Muscle of leg (tissue), 11 donors: ENCODE measurements around the gene ACADS. TPM values are rescaled to one million over a fixed set of nuclear protein-coding genes. Genes with fewer than 3 reads are reported as not detected.
"Not testable (repeated sequence)": the region's sequence is repeated elsewhere in the genome, so short reads cannot be mapped to it uniquely, and the experiment has no call there.

ENCODE experiments used
- DNase-seq: peaks from one replicate; pipeline ENCODE4 v3.0.0; 2013
- H3K27ac ChIP-seq: one replicate; pipeline ENCODE4 v1.5.1; 2013; ENCODE audit warnings: mild to moderate bottlenecking, low read length, control low read depth
- H3K27me3 ChIP-seq: one replicate; pipeline ENCODE4 v1.6.1; 2013; ENCODE audit warnings: low read length; ENCODE audit not compliant: control insufficient read depth, insufficient read depth
- H3K36me3 ChIP-seq: one replicate; pipeline ENCODE4 v1.6.1; 2013; ENCODE audit warnings: low read length; ENCODE audit not compliant: control insufficient read depth, insufficient read depth
- H3K4me1 ChIP-seq: one replicate; pipeline ENCODE4 v1.6.1; 2013; ENCODE audit warnings: low read length; ENCODE audit not compliant: control insufficient read depth, insufficient read depth
- H3K4me3 ChIP-seq: one replicate; pipeline ENCODE4 v1.5.1; 2013; ENCODE audit warnings: low read length, control low read depth
- H3K9me3 ChIP-seq: replicated peaks from 2 replicates; pipeline ENCODE4 v1.6.1; 2013; ENCODE audit warnings: low read depth, low read length; ENCODE audit not compliant: control insufficient read depth
- WGBS: methylation state at CpG from one replicate; pipeline ENCODE4 v1.1.5; 2013; ENCODE audit warnings: missing lambda C conversion rate; ENCODE audit not compliant: insufficient coverage; 5-methylcytosine and 5-hydroxymethylcytosine counted together
- polyA plus RNA-seq, 8 donors: library from polyadenylated mRNA; unstranded; fragments of 120-200 nt; gene quantifications; one replicate each; pipeline versions ENCODE4 v1.2.1 to v1.2.3, GENCODE V29; 2013; ENCODE audit warnings: inconsistent platforms in 1 of 8, low replicate concordance in 1 of 8; ENCODE audit not compliant: insufficient read length in 8 of 8, insufficient read depth in 1 of 8
- total RNA-seq: library from RNA; stranded (reverse); fragments of 120-200 nt; gene quantifications from one replicate; pipeline ENCODE4 v1.2.4, GENCODE V29; 2013

ACADS gene
- total and polyA plus RNA-seq, 9 donors, result 13.1 to 22.7 (median 20.3) TPM

GRCh38 chr12:120725151-120725658 lies 421 bp upstream of the ACADS start:
- peak overlapping the region; percentile 66 for H3K27ac ChIP-seq

GRCh38 chr12:120726510-120726793 lies 826 bp downstream of the ACADS start:
- Histone ChIP-seq H3K27me3 (no peaks in the 10 kb centered on the region), H3K36me3 (peaks cover 34% of the 10 kb centered on the region), H3K4me1 (peaks cover 17% of the 10 kb centered on the region), H3K9me3 (no peaks in the 10 kb centered on the region), H3K4me3 (peak overlapping the region; percentile 56), H3K27ac (peak overlapping the region; percentile 77)
- DNase-seq, result no peak
- 82% methylated on average over 9 of the region's 9 CpGs for WGBS

More at GRCh38 chr12:120725151-120725658, 421 bp upstream of the ACADS start:
- no peaks in the 10 kb centered on the region for H3K27me3 ChIP-seq
- peak overlapping the region; percentile 56 for H3K4me3 ChIP-seq
- 26% methylated on average over 11 of the region's 14 CpGs for WGBS
- no peak for DNase-seq
- H3K4me1 ChIP-seq, result peaks cover 17% of the 10 kb centered on the region
- H3K9me3 ChIP-seq, result no peaks in the 10 kb centered on the region
- peaks cover 40% of the 10 kb centered on the region for H3K36me3 ChIP-seq

GRCh38 chr12:120726961-120727360 lies 1.3 kb downstream of the ACADS start:
- Histone ChIP-seq H3K36me3 (peaks cover 29% of the 10 kb centered on the region), H3K4me3 (no peak overlapping the region), H3K9me3 (no peaks in the 10 kb centered on the region), H3K27me3 (no peaks in the 10 kb centered on the region), H3K27ac (no peak overlapping the region), H3K4me1 (peaks cover 17% of the 10 kb centered on the region)
- WGBS, result 91% methylated on average over 9 of the region's 9 CpGs
- no peak for DNase-seq

GRCh38 chr12:120732198-120732597 lies 6.6 kb downstream of the ACADS start:
- H3K36me3 ChIP-seq, result peaks cover 19% of the 10 kb centered on the region
- WGBS, result 96% methylated on average over 21 of the region's 35 CpGs

GRCh38 chr12:120733574-120733973 lies 7.9 kb downstream of the ACADS start:
- peaks cover 20% of the 10 kb centered on the region for H3K36me3 ChIP-seq
- no peak for DNase-seq

More at GRCh38 chr12:120732198-120732597, 6.6 kb downstream of the ACADS start:
- H3K27ac ChIP-seq, H3K27me3 ChIP-seq, H3K4me3 ChIP-seq, H3K9me3 ChIP-seq, H3K4me1 ChIP-seq, DNase-seq: not testable (repeated sequence)

GRCh38 chr12:120734210-120734609 lies 8.6 kb downstream of the ACADS start:
- Histone ChIP-seq H3K27ac (no peak overlapping the region), H3K36me3 (peaks cover 23% of the 10 kb centered on the region), H3K4me1 (peaks cover 7% of the 10 kb centered on the region), H3K27me3 (no peaks in the 10 kb centered on the region), H3K9me3 (no peaks in the 10 kb centered on the region), H3K4me3 (no peak overlapping the region)
- 95% methylated on average over 7 of the region's 10 CpGs for WGBS
- DNase-seq, result no peak

More at GRCh38 chr12:120733574-120733973, 7.9 kb downstream of the ACADS start:
- Histone ChIP-seq H3K4me1 (peaks cover 5% of the 10 kb centered on the region), H3K4me3 (no peak overlapping the region), H3K27ac (no peak overlapping the region), H3K27me3 (no peaks in the 10 kb centered on the region), H3K9me3 (no peaks in the 10 kb centered on the region)
- 82% methylated on average over 2 of the region's 3 CpGs for WGBS

GRCh38 chr12:120735181-120735580 lies 9.6 kb downstream of the ACADS start:
- no peak overlapping the region for H3K4me3 ChIP-seq
- peaks cover 7% of the 10 kb centered on the region for H3K4me1 ChIP-seq
- no peaks in the 10 kb centered on the region for H3K9me3 ChIP-seq
- WGBS, result no CpG with 5 or more reads among the region's 3 CpGs
- no peaks in the 10 kb centered on the region for H3K27me3 ChIP-seq
- DNase-seq, result no peak
- H3K27ac ChIP-seq, result no peak overlapping the region
- peaks cover 22% of the 10 kb centered on the region for H3K36me3 ChIP-seq

GRCh38 chr12:120736404-120737331 lies 11.0 kb downstream of the ACADS start:
- H3K27ac ChIP-seq, result no peak overlapping the region
- no peaks in the 10 kb centered on the region for H3K27me3 ChIP-seq
- no peak for DNase-seq
- H3K4me3 ChIP-seq, result no peak overlapping the region
- H3K9me3 ChIP-seq, result no peaks in the 10 kb centered on the region
- WGBS, result 83% methylated on average over 36 of the region's 38 CpGs
- peaks cover 10% of the 10 kb centered on the region for H3K4me1 ChIP-seq
- peaks cover 17% of the 10 kb centered on the region for H3K36me3 ChIP-seq

GRCh38 chr12:120737557-120738251 lies 12.1 kb downstream of the ACADS start:
- Histone ChIP-seq H3K36me3 (peaks cover 17% of the 10 kb centered on the region), H3K27ac (no peak overlapping the region)
- DNase-seq, result no peak

More at GRCh38 chr12:120737557-120738251, 12.1 kb downstream of the ACADS start:
- no peaks in the 10 kb centered on the region for H3K27me3 ChIP-seq
- no peaks in the 10 kb centered on the region for H3K9me3 ChIP-seq
- H3K4me3 ChIP-seq, result no peak overlapping the region
- H3K4me1 ChIP-seq, result peaks cover 16% of the 10 kb centered on the region
- 86% methylated on average over 20 of the region's 25 CpGs for WGBS
